Measurements from ENCODE around the gene ENOX2. TPM values are rescaled to one million over a fixed set of nuclear protein-coding genes. Genes with fewer than 3 reads are reported as not detected.
"Not testable (repeated sequence)": the region's sequence is repeated elsewhere in the genome, so short reads cannot be mapped to it uniquely, and the experiment has no call there.

The ENOX2 gene
- total RNA-seq, 2 donors from 2014 or later: 7.3 to 26.2 TPM

GRCh38 chrX:130918498-130918897 lies 15.5 kb upstream of the ENOX2 start:
- 88 to 96% methylated on average over 1 to 2 of the region's 2 CpGs for WGBS, 2 experiments (ENCODE audit: insufficient coverage in 1 of 2, insufficient read length in 1 of 2)
- not testable (repeated sequence) for H3K27me3 Mint-ChIP-seq (ENCODE audit: insufficient read depth); H3K4me1 ChIP-seq (ENCODE audit: control insufficient read depth, insufficient read depth, low read length); H3K9me3 ChIP-seq (ENCODE audit: control insufficient read depth, low read length); H3K27ac Mint-ChIP-seq; DNase-seq; H3K36me3 ChIP-seq (ENCODE audit: control insufficient read depth, insufficient read depth, low read length); H3K9me3 Mint-ChIP-seq; H3K4me1 Mint-ChIP-seq; H3K4me3 Mint-ChIP-seq; H3K9ac ChIP-seq (ENCODE audit: extremely low read depth, low read length, poor library complexity, severe bottlenecking); H3K36me3 Mint-ChIP-seq (ENCODE audit: low read depth); H3K27ac ChIP-seq (ENCODE audit: low read depth, low read length); H3K4me3 ChIP-seq (ENCODE audit: low read length); H3K27me3 ChIP-seq (ENCODE audit: control insufficient read depth, insufficient read depth, low read length, poor library complexity, severe bottlenecking)

- H3K36me3 ChIP-seq (ENCODE audit: control insufficient read depth, insufficient read depth, low read length): no peaks in the 10 kb centered on the region
- no peak overlapping the region for H3K27ac Mint-ChIP-seq
- H3K9me3 Mint-ChIP-seq: peaks cover 2% of the 10 kb centered on the region
- no peaks in the 10 kb centered on the region for H3K4me1 ChIP-seq (ENCODE audit: control insufficient read depth, insufficient read depth, low read length)
- no peak overlapping the region for H3K27ac ChIP-seq (ENCODE audit: low read depth, low read length)
- H3K9ac ChIP-seq (ENCODE audit: extremely low read depth, low read length, poor library complexity, severe bottlenecking): no peak overlapping the region
- no peaks in the 10 kb centered on the region for H3K27me3 Mint-ChIP-seq (ENCODE audit: insufficient read depth)
- H3K4me1 Mint-ChIP-seq: peaks cover 3% of the 10 kb centered on the region
- no peak overlapping the region for H3K4me3 ChIP-seq (ENCODE audit: low read length)
- no peaks in the 10 kb centered on the region for H3K9me3 ChIP-seq (ENCODE audit: control insufficient read depth, low read length)
- no peak overlapping the region for H3K4me3 Mint-ChIP-seq
- TF ChIP-seq CTCF (conservative IDR thresholded peaks at IDR 0.05): peak; percentile 95
- peak; percentile 75 for DNase-seq
- 50% methylated on average over 5 of the region's 7 CpGs; no CpG with 5 or more reads in 1 of the 2 experiments for WGBS, 2 experiments (ENCODE audit: insufficient coverage in 1 of 2, insufficient read length in 1 of 2)
- H3K27me3 ChIP-seq (ENCODE audit: control insufficient read depth, insufficient read depth, low read length, poor library complexity, severe bottlenecking): no peaks in the 10 kb centered on the region
- H3K36me3 Mint-ChIP-seq (ENCODE audit: low read depth): no peaks in the 10 kb centered on the region
Measured at GRCh38 chrX:130916636-130917422, 13.8 kb upstream of the ENOX2 start.

GRCh38 chrX:130915302-130915701 lies 12.3 kb upstream of the ENOX2 start:
- no peaks in the 10 kb centered on the region for H3K4me1 ChIP-seq (ENCODE audit: control insufficient read depth, insufficient read depth, low read length)
- no peak overlapping the region for H3K4me3 ChIP-seq (ENCODE audit: low read length)
- no peak overlapping the region for H3K27ac ChIP-seq (ENCODE audit: low read depth, low read length)
- H3K36me3 ChIP-seq (ENCODE audit: control insufficient read depth, insufficient read depth, low read length): no peaks in the 10 kb centered on the region
- DNase-seq: no peak
- Mint-ChIP-seq H3K9me3 (no peaks in the 10 kb centered on the region), H3K27me3 (ENCODE audit: insufficient read depth) (no peaks in the 10 kb centered on the region), H3K4me3 (no peak overlapping the region), H3K36me3 (ENCODE audit: low read depth) (no peaks in the 10 kb centered on the region), H3K4me1 (peaks cover 3% of the 10 kb centered on the region), H3K27ac (no peak overlapping the region)
- no peaks in the 10 kb centered on the region for H3K9me3 ChIP-seq (ENCODE audit: control insufficient read depth, low read length)
- no peak overlapping the region for H3K9ac ChIP-seq (ENCODE audit: extremely low read depth, low read length, poor library complexity, severe bottlenecking)
- no peak for TF ChIP-seq CTCF (conservative IDR thresholded peaks at IDR 0.05)
- H3K27me3 ChIP-seq (ENCODE audit: control insufficient read depth, insufficient read depth, low read length, poor library complexity, severe bottlenecking): no peaks in the 10 kb centered on the region

Data from endodermal cell (in vitro differentiated cells).